Renal cortical epithelial cell (primary cell): ENCODE measurements around the gene GPRIN1. TPM values are rescaled to one million over a fixed set of nuclear protein-coding genes. Genes with fewer than 3 reads are reported as not detected.

Experiments used
- total RNA-seq: library from RNA; depleted of rRNA; stranded (reverse); fragments of >200 nt; gene quantifications from 2 replicates; pipeline ENCODE4 v1.2.3, GENCODE V29; 2014

Gene GPRIN1
- total RNA-seq, 1 donor from 2014 or later = 13.2 TPM

Other genes starting within 250 kb of the GPRIN1 start
- 101 TPM in 2 replicates for gene KIAA1191, start 248.4 kb downstream of the GPRIN1 start, total RNA-seq
- gene ARL10, start 244.7 kb downstream of the GPRIN1 start, total RNA-seq = 4.2 and 20.2 TPM in 2 replicates
- 10.5 and 11.6 TPM in 2 replicates for gene NOP16, start 221.6 kb downstream of the GPRIN1 start, total RNA-seq
- 27.3 and 47.8 TPM in 2 replicates for gene HIGD2A, start 221.4 kb downstream of the GPRIN1 start, total RNA-seq
- 77.4 and 146 TPM in 2 replicates for gene CLTB, start 193.6 kb downstream of the GPRIN1 start, total RNA-seq
- gene FAF2, start 161.8 kb downstream of the GPRIN1 start, total RNA-seq = 39.8 and 47.8 TPM in 2 replicates
- 2.3 and 13.6 TPM in 2 replicates for gene RNF44, start 72.8 kb downstream of the GPRIN1 start, total RNA-seq
- not detected in 2 replicates for gene CDHR2, start 60.8 kb downstream of the GPRIN1 start, total RNA-seq
- gene SNCB, start 20.4 kb upstream of the GPRIN1 start, total RNA-seq = not detected in 2 replicates
- not detected in 2 replicates for gene EIF4E1B, start 20.5 kb upstream of the GPRIN1 start, total RNA-seq
- gene TSPAN17, start 37.3 kb upstream of the GPRIN1 start, total RNA-seq = 38.5 and 43.8 TPM in 2 replicates
- gene UNC5A, start 200.4 kb upstream of the GPRIN1 start, total RNA-seq = 0.69 and 2.2 TPM in 2 replicates